GM12864 (cell line): ENCODE measurements around the gene TMPRSS9.

ENCODE experiments used
- DNase-seq: peaks from one replicate; pipeline ENCODE4 v3.0.0-alpha.2; 2011; ENCODE audit warnings: low read depth
- H3K4me3 ChIP-seq: 2 replicates; pipeline ENCODE4 v1.5.1; 2011; ENCODE audit warnings: mild to moderate bottlenecking, low read depth, low read length, control low read depth
- CTCF ChIP-seq: IDR thresholded peaks from 2 replicates; pipeline ENCODE4 v1.5.1; 2011; ENCODE audit warnings: low read depth, mild to moderate bottlenecking, moderate library complexity, low read length, control low read depth, inconsistent platforms; ENCODE audit errors: missing control alignments

TMPRSS9 gene

GRCh38 chr19:2317756-2318155 is 42.3 kb upstream of the TMPRSS9 start:
- TF ChIP-seq CTCF, result no peak
- no peak overlapping the region for H3K4me3 ChIP-seq
- DNase-seq, result no peak

- TF ChIP-seq CTCF, result no peak
- no peak overlapping the region for H3K4me3 ChIP-seq
- DNase-seq, result no peak
Measured at GRCh38 chr19:2318923-2319322, 41.1 kb upstream of the TMPRSS9 start.

- H3K4me3 ChIP-seq, result no peak overlapping the region
- TF ChIP-seq CTCF, result no peak
- no peak for DNase-seq
Measured at GRCh38 chr19:2319551-2319950, 40.5 kb upstream of the TMPRSS9 start.

- TF ChIP-seq CTCF, result no peak
- no peak for DNase-seq
- no peak overlapping the region for H3K4me3 ChIP-seq
Measured at GRCh38 chr19:2320049-2320448, 40.0 kb upstream of the TMPRSS9 start.

- H3K4me3 ChIP-seq, result no peak overlapping the region
- TF ChIP-seq CTCF, result no peak
- DNase-seq, result no peak
Measured at GRCh38 chr19:2320939-2321338, 39.1 kb upstream of the TMPRSS9 start.

- no peak for TF ChIP-seq CTCF
- H3K4me3 ChIP-seq, result no peak overlapping the region
- DNase-seq, result no peak
Measured at GRCh38 chr19:2321565-2322283, 38.3 kb upstream of the TMPRSS9 start.

GRCh38 chr19:2323707-2324106 is 36.4 kb upstream of the TMPRSS9 start:
- no peak for DNase-seq
- H3K4me3 ChIP-seq, result no peak overlapping the region
- no peak for TF ChIP-seq CTCF
